COR-L47 (cell line): ENCODE results near the gene IL1RAPL1.

ENCODE experiments used
- DNase-seq: peaks from one replicate; lab custom pipeline; 2025; lab: John Stamatoyannopoulos, UW

Gene IL1RAPL1

GRCh38 chrX:29535212-29536162 is 948.2 kb downstream of the IL1RAPL1 start:
- DNase-seq: no peak

GRCh38 chrX:29541038-29541437 is 953.8 kb downstream of the IL1RAPL1 start:
- no peak for DNase-seq

GRCh38 chrX:29542152-29542551 is 954.9 kb downstream of the IL1RAPL1 start:
- DNase-seq: no peak

- DNase-seq: no peak
These were observed 958.6 kb downstream of the IL1RAPL1 start for GRCh38 chrX:29545878-29546277.

- DNase-seq: no peak
These were observed 960.6 kb downstream of the IL1RAPL1 start for GRCh38 chrX:29547877-29548276.

- DNase-seq: no peak
These were observed 966.3 kb downstream of the IL1RAPL1 start for GRCh38 chrX:29553542-29553941.

- no peak for DNase-seq
These were observed 968.3 kb downstream of the IL1RAPL1 start for GRCh38 chrX:29555465-29556091.

GRCh38 chrX:29560065-29560464 is 972.8 kb downstream of the IL1RAPL1 start:
- DNase-seq: no peak

- DNase-seq: no peak
These were observed 974.2 kb downstream of the IL1RAPL1 start for GRCh38 chrX:29561417-29561816.

- DNase-seq: no peak
These were observed 993.3 kb downstream of the IL1RAPL1 start for GRCh38 chrX:29580560-29580959.

GRCh38 chrX:29581223-29581622 is 994.0 kb downstream of the IL1RAPL1 start:
- no peak for DNase-seq

GRCh38 chrX:29587107-29587506 is 999.9 kb downstream of the IL1RAPL1 start:
- DNase-seq: no peak

- DNase-seq: no peak
These were observed 1003.7 kb downstream of the IL1RAPL1 start for GRCh38 chrX:29590921-29591320.

- DNase-seq: no peak
These were observed 1017.1 kb downstream of the IL1RAPL1 start for GRCh38 chrX:29604381-29604780.

GRCh38 chrX:29617276-29617675 is 1030.0 kb downstream of the IL1RAPL1 start:
- no peak for DNase-seq

GRCh38 chrX:29617725-29618124 is 1030.5 kb downstream of the IL1RAPL1 start:
- DNase-seq: no peak

- no peak for DNase-seq
These were observed 1040.6 kb downstream of the IL1RAPL1 start for GRCh38 chrX:29627833-29628232.

GRCh38 chrX:29634516-29634915 is 1047.3 kb downstream of the IL1RAPL1 start:
- DNase-seq: no peak

GRCh38 chrX:29636331-29636730 is 1049.1 kb downstream of the IL1RAPL1 start:
- DNase-seq: no peak

- DNase-seq: no peak
These were observed 1052.9 kb downstream of the IL1RAPL1 start for GRCh38 chrX:29640106-29640505.

- DNase-seq: no peak
These were observed 1054.2 kb downstream of the IL1RAPL1 start for GRCh38 chrX:29641461-29641860.

GRCh38 chrX:29643181-29643580 is 1055.9 kb downstream of the IL1RAPL1 start:
- no peak for DNase-seq

- DNase-seq: no peak
These were observed 1060.9 kb downstream of the IL1RAPL1 start for GRCh38 chrX:29648161-29648560.
